Measurements from ENCODE around the gene TGM6.

Gene TGM6

GRCh38 chr20:2380601-2381000, at the start of gene TGM6:
TGM6 (plus strand) TSS chr20:2380901; CDS start chr20:2380969, 68 bp downstream.
- no peak for DNase-seq

GRCh38 chr20:2331106-2331505, 49.6 kb upstream of the TGM6 start:
- no peak for DNase-seq

- no peak for DNase-seq
Measured at GRCh38 chr20:2331901-2332565, 48.7 kb upstream of the TGM6 start.

GRCh38 chr20:2332711-2333110, 48.0 kb upstream of the TGM6 start:
- DNase-seq: no peak

GRCh38 chr20:2333821-2334220, 46.9 kb upstream of the TGM6 start:
- DNase-seq: no peak

GRCh38 chr20:2335096-2335870, 45.4 kb upstream of the TGM6 start:
- DNase-seq: no peak

GRCh38 chr20:2336471-2336870, 44.2 kb upstream of the TGM6 start:
- DNase-seq: no peak

- no peak for DNase-seq
Measured at GRCh38 chr20:2337142-2337541, 43.6 kb upstream of the TGM6 start.

GRCh38 chr20:2338411-2339066, 42.2 kb upstream of the TGM6 start:
- DNase-seq: no peak

GRCh38 chr20:2340136-2340535, 40.6 kb upstream of the TGM6 start:
- no peak for DNase-seq

GRCh38 chr20:2340823-2341222, 39.9 kb upstream of the TGM6 start:
- DNase-seq: no peak

- no peak for DNase-seq
Measured at GRCh38 chr20:2341336-2341735, 39.4 kb upstream of the TGM6 start.

GRCh38 chr20:2342243-2342642, 38.5 kb upstream of the TGM6 start:
- DNase-seq: no peak

- no peak for DNase-seq
Measured at GRCh38 chr20:2346188-2346587, 34.5 kb upstream of the TGM6 start.

GRCh38 chr20:2348336-2348735, 32.4 kb upstream of the TGM6 start:
- DNase-seq: no peak

- no peak for DNase-seq
Measured at GRCh38 chr20:2349801-2350200, 30.9 kb upstream of the TGM6 start.

GRCh38 chr20:2350606-2351005, 30.1 kb upstream of the TGM6 start:
- no peak for DNase-seq

GRCh38 chr20:2353231-2353630, 27.5 kb upstream of the TGM6 start:
- no peak for DNase-seq

- no peak for DNase-seq
Measured at GRCh38 chr20:2357114-2357513, 23.6 kb upstream of the TGM6 start.

GRCh38 chr20:2358006-2358405, 22.7 kb upstream of the TGM6 start:
- DNase-seq: no peak

GRCh38 chr20:2361035-2361593, 19.6 kb upstream of the TGM6 start:
- DNase-seq: no peak

- no peak for DNase-seq
Measured at GRCh38 chr20:2363187-2363586, 17.5 kb upstream of the TGM6 start.

- DNase-seq: no peak
Measured at GRCh38 chr20:2363587-2363986, 17.1 kb upstream of the TGM6 start.

GRCh38 chr20:2364044-2364443, 16.7 kb upstream of the TGM6 start:
- no peak for DNase-seq
